Trophoblast cell (in vitro differentiated cells and primary cell): ENCODE measurements around the gene VAV3.
A peak's percentile ranks its signal among the peaks of the same experiment; 100 is the strongest.

ENCODE experiments used
- DNase-seq, 2 donors: peaks; one replicate each; pipeline ENCODE4 v3.0.0-alpha.2; 2016
- H2AFZ ChIP-seq: 2 replicates; pipeline ENCODE4 v1.6.1; 2013; ENCODE audit warnings: low read length, moderate library complexity, mild to moderate bottlenecking; ENCODE audit not compliant: insufficient read depth, poor library complexity
- H2AK5ac ChIP-seq: 2 replicates; pipeline ENCODE4 v1.6.1; 2013; ENCODE audit warnings: mild to moderate bottlenecking, low read length
- H2BK120ac ChIP-seq: 2 replicates; pipeline ENCODE4 v1.6.1; 2013; ENCODE audit warnings: low read length, mild to moderate bottlenecking, moderate library complexity; ENCODE audit not compliant: insufficient read depth, poor library complexity
- H2BK12ac ChIP-seq: 2 replicates; pipeline ENCODE4 v1.6.1; 2013; ENCODE audit warnings: mild to moderate bottlenecking, low read length, moderate library complexity
- H2BK5ac ChIP-seq: 2 replicates; pipeline ENCODE4 v1.6.1; 2013; ENCODE audit warnings: low read length, low read depth, moderate library complexity, mild to moderate bottlenecking; ENCODE audit not compliant: poor library complexity
- H3K14ac ChIP-seq: 2 replicates; pipeline ENCODE4 v1.6.1; 2013; ENCODE audit warnings: mild to moderate bottlenecking, low read length
- H3K18ac ChIP-seq: 2 replicates; pipeline ENCODE4 v1.6.1; 2013; ENCODE audit warnings: mild to moderate bottlenecking, low read length
- H3K23ac ChIP-seq: 2 replicates; pipeline ENCODE4 v1.6.1; 2013; ENCODE audit warnings: low read length
- H3K27ac ChIP-seq: 2 replicates; pipeline ENCODE4 v1.5.1; 2013; ENCODE audit warnings: low read depth, mild to moderate bottlenecking, inconsistent platforms, low read length, moderate library complexity
- H3K27me3 ChIP-seq: 2 replicates; pipeline ENCODE4 v1.6.1; 2013; ENCODE audit warnings: inconsistent platforms, mild to moderate bottlenecking, low read length, moderate library complexity; ENCODE audit not compliant: insufficient read depth
- H3K36me3 ChIP-seq, 2 experiments: 1 replicate in 1 of 2; 2 replicates in 1 of 2; pipeline ENCODE4 v1.6.1; 2013; ENCODE audit warnings: low read length in 2 of 2, mild to moderate bottlenecking in 2 of 2, moderate library complexity in 1 of 2; ENCODE audit not compliant: insufficient read depth in 2 of 2, control insufficient read depth in 1 of 2
- H3K4ac ChIP-seq: 2 replicates; pipeline ENCODE4 v1.6.1; 2013; ENCODE audit warnings: low read depth, mild to moderate bottlenecking, low read length, moderate library complexity
- H3K4me1 ChIP-seq, 2 experiments: 1 replicate in 1 of 2; 2 replicates in 1 of 2; pipeline ENCODE4 v1.6.1; 2013; ENCODE audit warnings: low read length in 2 of 2, mild to moderate bottlenecking in 2 of 2, moderate library complexity in 1 of 2; ENCODE audit not compliant: insufficient read depth in 2 of 2, control insufficient read depth in 1 of 2
- H3K4me2 ChIP-seq: 2 replicates; pipeline ENCODE4 v1.6.1; 2013; ENCODE audit warnings: inconsistent platforms, mild to moderate bottlenecking, low read length, moderate library complexity
- H3K4me3 ChIP-seq: 2 replicates; pipeline ENCODE4 v1.5.1; 2013; ENCODE audit warnings: mild to moderate bottlenecking, low read depth, low read length, inconsistent platforms
- H3K79me1 ChIP-seq: one replicate; pipeline ENCODE4 v1.6.1; 2013; ENCODE audit warnings: low read length
- H3K79me2 ChIP-seq: 2 replicates; pipeline ENCODE4 v1.6.1; 2013; ENCODE audit warnings: low read length, mild to moderate bottlenecking; ENCODE audit not compliant: control insufficient read depth, insufficient read depth, poor library complexity
- H3K9ac ChIP-seq: 2 replicates; pipeline ENCODE4 v1.6.1; 2013; ENCODE audit warnings: mild to moderate bottlenecking, low read length
- H3K9me3 ChIP-seq: 2 replicates; pipeline ENCODE4 v1.6.1; 2013; ENCODE audit warnings: low read depth, mild to moderate bottlenecking, control low read depth, inconsistent platforms, low read length; ENCODE audit not compliant: insufficient read depth
- H4K12ac ChIP-seq: 2 replicates; pipeline ENCODE4 v1.6.1; 2013; ENCODE audit warnings: low read depth, mild to moderate bottlenecking, low read length, moderate library complexity
- H4K8ac ChIP-seq: 2 replicates; pipeline ENCODE4 v1.6.1; 2013; ENCODE audit warnings: low read depth, mild to moderate bottlenecking, low read length, moderate library complexity
- H4K91ac ChIP-seq: one replicate; pipeline ENCODE4 v1.6.1; 2013; ENCODE audit warnings: low read depth, mild to moderate bottlenecking, low read length, moderate library complexity
- WGBS: extraction: QIAGEN DNeasy Blood & Tissue Kit; methylation state at CpG from one replicate; pipeline ENCODE4 v1.1.7; 2013; ENCODE audit warnings: missing lambda C conversion rate; ENCODE audit not compliant: insufficient read length, insufficient coverage; ENCODE audit errors: extremely low coverage; 5-methylcytosine and 5-hydroxymethylcytosine counted together

VAV3 gene

GRCh38 chr1:107590087-107590486 lies 374.9 kb downstream of the VAV3 start:
- peaks cover 1% of the 10 kb centered on the region for H3K79me1 ChIP-seq
- H3K79me2 ChIP-seq = no peaks in the 10 kb centered on the region
- H3K4me3 ChIP-seq = no peak overlapping the region
- no peak overlapping the region for H3K27ac ChIP-seq
- DNase-seq = no peak
- no peak overlapping the region for H3K23ac ChIP-seq
- no peak overlapping the region for H2AK5ac ChIP-seq
- no peak overlapping the region for H2BK12ac ChIP-seq
- H2AFZ ChIP-seq = no peak overlapping the region
- H4K91ac ChIP-seq = no peak overlapping the region
- no peak overlapping the region for H3K4me2 ChIP-seq
- no peak overlapping the region for H4K12ac ChIP-seq
- no peak overlapping the region for H3K4ac ChIP-seq
- no peaks in the 10 kb centered on the region for H3K4me1 ChIP-seq
- H3K9me3 ChIP-seq = no peaks in the 10 kb centered on the region
- no peak overlapping the region for H3K14ac ChIP-seq
- no peak overlapping the region for H4K8ac ChIP-seq
- H3K27me3 ChIP-seq = no peaks in the 10 kb centered on the region
- H3K9ac ChIP-seq = no peak overlapping the region
- H2BK5ac ChIP-seq = no peak overlapping the region
- H3K36me3 ChIP-seq = no peaks in the 10 kb centered on the region
- no peak overlapping the region for H3K18ac ChIP-seq
- no peak overlapping the region for H2BK120ac ChIP-seq

- no peak overlapping the region for H3K27ac ChIP-seq
- no peaks in the 10 kb centered on the region for H3K4me1 ChIP-seq
- no peak overlapping the region for H3K4ac ChIP-seq
- DNase-seq = no peak
- no peak overlapping the region for H2BK12ac ChIP-seq
- no peak overlapping the region for H3K18ac ChIP-seq
- H3K4me3 ChIP-seq = no peak overlapping the region
- H3K14ac ChIP-seq = no peak overlapping the region
- H4K12ac ChIP-seq = no peak overlapping the region
- H2AK5ac ChIP-seq = no peak overlapping the region
- H3K79me2 ChIP-seq = no peaks in the 10 kb centered on the region
- H3K9ac ChIP-seq = no peak overlapping the region
- no peaks in the 10 kb centered on the region for H3K9me3 ChIP-seq
- no peak overlapping the region for H4K91ac ChIP-seq
- H4K8ac ChIP-seq = no peak overlapping the region
- H2BK120ac ChIP-seq = no peak overlapping the region
- no CpG with 5 or more reads among the region's 1 CpG for WGBS
- no peak overlapping the region for H2BK5ac ChIP-seq
- H3K23ac ChIP-seq = no peak overlapping the region
- H3K27me3 ChIP-seq = no peaks in the 10 kb centered on the region
- H3K4me2 ChIP-seq = no peak overlapping the region
- peaks cover 1% of the 10 kb centered on the region for H3K79me1 ChIP-seq
- no peak overlapping the region for H2AFZ ChIP-seq
- H3K36me3 ChIP-seq = no peaks in the 10 kb centered on the region
Observed at GRCh38 chr1:107588321-107588720, 376.7 kb downstream of the VAV3 start.

- H3K9ac ChIP-seq = no peak overlapping the region
- no peak overlapping the region for H4K12ac ChIP-seq
- H3K9me3 ChIP-seq = no peaks in the 10 kb centered on the region
- no peak overlapping the region for H3K18ac ChIP-seq
- no peak overlapping the region for H2BK5ac ChIP-seq
- no peak overlapping the region for H3K14ac ChIP-seq
- no peak overlapping the region for H3K4me2 ChIP-seq
- no peaks in the 10 kb centered on the region for H3K27me3 ChIP-seq
- no peak overlapping the region for H4K8ac ChIP-seq
- no peaks in the 10 kb centered on the region for H3K79me2 ChIP-seq
- no peak overlapping the region for H4K91ac ChIP-seq
- DNase-seq = peak; percentile 17 to 74
- H2AK5ac ChIP-seq = no peak overlapping the region
- H2BK12ac ChIP-seq = no peak overlapping the region
- H3K23ac ChIP-seq = no peak overlapping the region
- no CpG with 5 or more reads among the region's 3 CpGs for WGBS
- no peaks in the 10 kb centered on the region for H3K79me1 ChIP-seq
- H3K27ac ChIP-seq = no peak overlapping the region
- no peak overlapping the region for H2AFZ ChIP-seq
- peaks cover 0 to 4% of the 10 kb centered on the region in 2 experiments for H3K4me1 ChIP-seq
- H2BK120ac ChIP-seq = no peak overlapping the region
- no peak overlapping the region for H3K4me3 ChIP-seq
- no peak overlapping the region for H3K4ac ChIP-seq
- H3K36me3 ChIP-seq = no peaks in the 10 kb centered on the region
Observed at GRCh38 chr1:107575226-107575625, 389.8 kb downstream of the VAV3 start.

- Histone ChIP-seq H3K4me1 (no peaks in the 10 kb centered on the region), H3K79me1 (no peaks in the 10 kb centered on the region), H3K4ac (no peak overlapping the region), H4K12ac (no peak overlapping the region), H2AK5ac (no peak overlapping the region), H3K27me3 (no peaks in the 10 kb centered on the region), H4K8ac (no peak overlapping the region), H3K27ac (no peak overlapping the region), H2BK120ac (no peak overlapping the region), H3K4me2 (no peak overlapping the region), H3K9me3 (no peaks in the 10 kb centered on the region), H3K9ac (no peak overlapping the region), H3K18ac (no peak overlapping the region), H3K23ac (no peak overlapping the region), H2AFZ (no peak overlapping the region), H2BK12ac (no peak overlapping the region), H3K4me3 (no peak overlapping the region), H4K91ac (no peak overlapping the region), H2BK5ac (no peak overlapping the region), H3K36me3 (no peaks in the 10 kb centered on the region), H3K79me2 (no peaks in the 10 kb centered on the region), H3K14ac (no peak overlapping the region)
- DNase-seq = no peak
- no CpG with 5 or more reads among the region's 6 CpGs for WGBS
Observed at GRCh38 chr1:107574044-107574443, 390.9 kb downstream of the VAV3 start.
